Neural crest cell (in vitro differentiated cells): ENCODE data around the gene TOR2A. TPM values are rescaled to one million over a fixed set of nuclear protein-coding genes. Genes with fewer than 3 reads are reported as not detected.
A peak's percentile ranks its signal among the peaks of the same experiment; 100 is the strongest.

ENCODE experiments used
- DNase-seq: peaks from one replicate; pipeline ENCODE4 v3.0.0; 2021; ENCODE audit warnings: low read depth, mixed read lengths, low spot score
- H3K27ac Mint-ChIP-seq: one replicate; pipeline ENCODE4 v1.8.0; 2021; ENCODE audit warnings: mild to moderate bottlenecking, mixed read lengths; ENCODE audit not compliant: unreplicated experiment
- H3K27me3 Mint-ChIP-seq: 2 replicates; pipeline ENCODE4 v1.8.0; 2021; ENCODE audit warnings: low read depth, mild to moderate bottlenecking, mixed read lengths
- H3K36me3 Mint-ChIP-seq: 2 replicates; pipeline ENCODE4 v1.8.0; 2021; ENCODE audit warnings: low read depth, mild to moderate bottlenecking, mixed read lengths
- H3K4me1 Mint-ChIP-seq: 2 replicates; pipeline ENCODE4 v1.8.0; 2021; ENCODE audit warnings: mixed read lengths
- H3K4me3 Mint-ChIP-seq: one replicate; pipeline ENCODE4 v1.8.0; 2021; ENCODE audit warnings: mild to moderate bottlenecking, mixed read lengths
- H3K9me3 Mint-ChIP-seq: 2 replicates; pipeline ENCODE4 v1.8.0; 2021; ENCODE audit warnings: mixed read lengths
- CTCF ChIP-seq: fragments of 200-600 bp; sonication (generic); conservative IDR thresholded peaks from 2 replicates; pipeline ENCODE4 v1.5.0; 2021; ENCODE audit warnings: antibody characterized with exemption, mild to moderate bottlenecking
- total RNA-seq: library from RNA; stranded (reverse); gene quantifications from 2 replicates; pipeline ENCODE4 v1.2.1, GENCODE V29; 2021

TOR2A gene
- total RNA-seq, 1 donor from 2014 or later, result 27.4 TPM

DNA sequence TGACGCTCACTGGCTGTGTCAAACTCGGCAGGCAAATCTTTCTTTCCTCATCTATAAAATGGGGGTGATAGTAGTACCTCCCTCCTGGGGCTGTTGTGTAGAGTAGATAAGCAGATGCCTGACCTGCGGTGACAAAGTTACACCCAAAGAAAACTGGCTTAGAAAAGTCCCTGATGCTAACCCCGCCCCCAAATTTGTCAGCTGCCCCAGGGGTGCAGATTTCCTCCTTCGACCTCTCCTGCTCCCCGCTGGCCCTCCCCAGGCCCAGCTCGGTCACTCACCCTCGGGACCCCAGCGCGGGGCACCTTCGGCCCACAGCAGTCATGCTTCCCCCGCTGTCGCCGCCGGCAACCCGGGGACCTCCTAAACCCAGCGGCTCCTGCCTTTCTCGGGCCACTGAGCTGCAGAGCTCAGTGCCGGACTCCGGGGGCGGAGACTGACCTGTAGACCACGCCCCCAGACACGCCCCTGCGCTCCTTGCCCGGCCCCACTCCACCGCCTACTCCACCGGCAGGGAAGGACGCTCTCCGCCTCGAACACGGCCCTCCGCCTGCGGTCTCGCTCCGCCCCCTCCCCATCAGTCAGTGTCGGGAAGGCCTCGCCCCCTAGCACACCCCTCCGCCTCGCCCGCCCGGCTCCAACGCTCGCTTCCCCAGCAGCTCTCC is 35.9 kb upstream of the TOR2A start:
- Mint-ChIP-seq H3K27ac (no peak overlapping the region), H3K36me3 (no peaks in the 10 kb centered on the region), H3K4me1 (peaks cover 37% of the 10 kb centered on the region), H3K27me3 (peaks cover 11% of the 10 kb centered on the region), H3K4me3 (peak overlapping the region; percentile 78), H3K9me3 (no peaks in the 10 kb centered on the region)
- DNase-seq, result peak; percentile 98
- no peak for TF ChIP-seq CTCF

DNA sequence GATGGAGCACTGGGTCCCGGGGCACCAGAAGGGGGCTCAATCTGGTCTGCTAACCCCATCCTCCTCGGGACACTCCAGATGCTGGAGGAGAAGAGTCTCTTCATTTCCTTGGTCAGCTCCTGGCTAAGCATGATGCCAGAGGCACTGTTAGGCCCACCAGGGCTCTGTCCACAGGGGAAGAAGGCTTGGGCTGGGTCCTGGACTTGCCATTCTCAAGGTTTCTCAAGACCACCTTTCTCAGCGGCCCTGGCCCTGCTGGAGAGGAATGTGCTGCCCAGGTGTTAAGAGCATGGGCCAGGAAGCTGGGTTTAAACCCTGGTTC is 35.5 kb upstream of the TOR2A start:
- Mint-ChIP-seq H3K27ac (no peak overlapping the region), H3K9me3 (no peaks in the 10 kb centered on the region), H3K27me3 (peaks cover 11% of the 10 kb centered on the region), H3K4me3 (peak overlapping the region; percentile 78), H3K4me1 (peaks cover 37% of the 10 kb centered on the region), H3K36me3 (no peaks in the 10 kb centered on the region)
- no peak for TF ChIP-seq CTCF
- DNase-seq, result no peak

DNA sequence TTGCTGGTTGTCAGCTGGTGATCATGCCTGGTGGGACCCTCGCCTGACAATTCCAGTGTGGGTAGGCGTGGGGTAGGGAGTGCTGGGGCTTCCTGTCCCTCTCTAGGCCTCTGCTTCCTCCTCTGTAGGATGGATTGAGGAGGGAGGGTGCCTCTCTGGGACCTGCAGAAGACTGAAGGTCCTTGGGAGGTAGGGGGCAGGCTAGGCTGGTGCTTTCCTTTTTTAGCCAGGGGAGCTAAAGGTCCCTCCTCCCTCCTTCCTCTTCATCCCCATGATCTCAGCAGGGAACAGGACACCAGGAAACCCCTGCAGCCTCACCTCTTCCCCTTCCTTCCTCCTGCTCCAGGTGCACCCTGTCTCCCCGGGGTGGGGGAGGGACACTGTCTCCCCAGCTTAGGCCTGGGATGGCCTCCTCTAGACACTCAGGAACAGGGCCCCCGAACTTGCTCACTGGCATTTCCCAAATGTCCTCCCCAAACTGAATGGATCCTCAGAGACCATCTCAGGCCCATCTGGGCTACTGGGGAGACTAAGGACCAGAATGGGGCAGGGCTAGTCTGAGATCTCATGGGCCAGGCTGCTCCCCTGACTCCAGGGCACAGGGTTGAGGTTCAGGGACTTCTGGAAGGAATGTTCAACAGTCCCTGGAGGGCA is 35.0 kb upstream of the TOR2A start:
- no peaks in the 10 kb centered on the region for H3K9me3 Mint-ChIP-seq
- H3K27me3 Mint-ChIP-seq, result peaks cover 11% of the 10 kb centered on the region
- DNase-seq, result no peak
- H3K27ac Mint-ChIP-seq, result no peak overlapping the region
- H3K36me3 Mint-ChIP-seq, result no peaks in the 10 kb centered on the region
- no peak for TF ChIP-seq CTCF
- H3K4me1 Mint-ChIP-seq, result peaks cover 37% of the 10 kb centered on the region
- peak overlapping the region; percentile 78 for H3K4me3 Mint-ChIP-seq

GRCh38 chr9:127769101-127769500 is 34.0 kb upstream of the TOR2A start:
- peak overlapping the region; percentile 52 for H3K4me3 Mint-ChIP-seq
- peak overlapping the region; percentile 84 for H3K27ac Mint-ChIP-seq
- no peaks in the 10 kb centered on the region for H3K9me3 Mint-ChIP-seq
- peaks cover 11% of the 10 kb centered on the region for H3K27me3 Mint-ChIP-seq
- H3K36me3 Mint-ChIP-seq, result no peaks in the 10 kb centered on the region
- no peak for DNase-seq
- peaks cover 40% of the 10 kb centered on the region for H3K4me1 Mint-ChIP-seq
- no peak for TF ChIP-seq CTCF

- peaks cover 44% of the 10 kb centered on the region for H3K4me1 Mint-ChIP-seq
- peak overlapping the region; percentile 84 for H3K27ac Mint-ChIP-seq
- H3K27me3 Mint-ChIP-seq, result peaks cover 11% of the 10 kb centered on the region
- no peaks in the 10 kb centered on the region for H3K9me3 Mint-ChIP-seq
- DNase-seq, result no peak
- H3K36me3 Mint-ChIP-seq, result no peaks in the 10 kb centered on the region
- no peak for TF ChIP-seq CTCF
- peak overlapping the region; percentile 52 for H3K4me3 Mint-ChIP-seq
These were observed 33.6 kb upstream of the TOR2A start for GRCh38 chr9:127768698-127769097.
